CD4-positive, CD25-positive, alpha-beta regulatory T cell (primary cell): Measurements from ENCODE around the gene SMIM10L2A. TPM values are rescaled to one million over a fixed set of nuclear protein-coding genes. Genes with fewer than 3 reads are reported as not detected.

Source experiments
- ATAC-seq, 2 donors: fragments of 150-1000 bp; cut with Tn5 transposase; one replicate each; pipeline ENCODE4 v1.10.0; 2021; ENCODE audit warnings: low read depth in 2 of 2, moderate number of reproducible peaks in 2 of 2, moderate library complexity in 1 of 2
- DNase-seq, 3 donors: peaks; one replicate each; pipeline versions ENCODE4 v3.0.0 to v3.0.0-alpha.2; 2012 to 2022; ENCODE audit warnings: mixed read lengths in 1 of 3
- H3K27ac ChIP-seq: one replicate; pipeline ENCODE4 v1.7.0; 2013; ENCODE audit warnings: mild to moderate bottlenecking, low read length; ENCODE audit not compliant: insufficient read depth, poor library complexity, severe bottlenecking
- H3K27me3 ChIP-seq: one replicate; pipeline ENCODE4 v1.7.0; 2013; ENCODE audit warnings: low read length; ENCODE audit not compliant: control insufficient read depth, insufficient read depth
- H3K36me3 ChIP-seq: one replicate; pipeline ENCODE4 v1.7.0; 2013; ENCODE audit warnings: mild to moderate bottlenecking, low read length, moderate library complexity; ENCODE audit not compliant: control insufficient read depth, insufficient read depth
- H3K4me1 ChIP-seq: 2 replicates; pipeline ENCODE4 v1.7.0; 2013; ENCODE audit warnings: mild to moderate bottlenecking, low read length; ENCODE audit not compliant: insufficient read depth, control insufficient read depth, poor library complexity, severe bottlenecking
- H3K4me3 ChIP-seq: one replicate; pipeline ENCODE4 v1.7.0; 2013; ENCODE audit warnings: low read depth, mild to moderate bottlenecking, low read length, moderate library complexity
- H3K9me3 ChIP-seq, 2 experiments: 1 replicate in 1 of 2; 2 replicates in 1 of 2; pipeline ENCODE4 v1.7.0; 2013; ENCODE audit warnings: low read length in 2 of 2, mild to moderate bottlenecking in 1 of 2, moderate library complexity in 1 of 2; ENCODE audit not compliant: control insufficient read depth in 2 of 2
- H3K27ac Mint-ChIP-seq, 3 donors: one replicate each; pipeline ENCODE4 v1.8.0; 2020 to 2022; ENCODE audit warnings: mild to moderate bottlenecking in 3 of 3, mixed read lengths in 3 of 3, moderate library complexity in 2 of 3
- H3K27me3 Mint-ChIP-seq: one replicate; pipeline ENCODE4 v1.8.0; 2022; ENCODE audit warnings: mild to moderate bottlenecking, mixed read lengths
- H3K36me3 Mint-ChIP-seq: one replicate; pipeline ENCODE4 v1.8.0; 2020; ENCODE audit warnings: mixed read lengths
- H3K4me1 Mint-ChIP-seq, 4 donors: one replicate each; pipeline ENCODE4 v1.8.0; 2020 to 2022; ENCODE audit warnings: mixed read lengths in 4 of 4, mild to moderate bottlenecking in 1 of 4
- H3K4me3 Mint-ChIP-seq, 4 donors: one replicate each; pipeline ENCODE4 v1.8.0; 2020 to 2022; ENCODE audit warnings: mild to moderate bottlenecking in 4 of 4, mixed read lengths in 4 of 4, moderate library complexity in 3 of 4
- H3K9me3 Mint-ChIP-seq, 7 donors: one replicate each; pipeline ENCODE4 v1.8.0; 2020 to 2022; ENCODE audit warnings: mixed read lengths in 7 of 7, mild to moderate bottlenecking in 3 of 7, moderate library complexity in 2 of 7
- polyA plus RNA-seq, 4 donors: library from polyadenylated mRNA; unstranded; fragments of 300-500 nt; fragmentation: Illumina TruSeq; gene quantifications; one replicate each; pipeline ENCODE4 v1.2.3, GENCODE V29; 2021
- total RNA-seq: library from RNA; stranded (reverse); gene quantifications from one replicate; pipeline ENCODE4 v1.2.3, GENCODE V29; 2022

SMIM10L2A gene
- total and polyA plus RNA-seq, 5 donors from 2014 or later = 0.05 to 0.42 (median 0.37) TPM

- Mint-ChIP-seq H3K36me3 (no peaks in the 10 kb centered on the region), H3K27ac (no peak overlapping the region), H3K4me1 (peaks cover 0 to 8% (median 0%) of the 10 kb centered on the region in 4 donors), H3K4me3 (no peak overlapping the region), H3K27me3 (no peaks in the 10 kb centered on the region), H3K9me3 (peaks cover 0 to 2% (median 0%) of the 10 kb centered on the region in 7 donors)
- Histone ChIP-seq H3K36me3 (no peaks in the 10 kb centered on the region), H3K9me3 (no peaks in the 10 kb centered on the region), H3K27ac (no peak overlapping the region), H3K27me3 (no peaks in the 10 kb centered on the region), H3K4me3 (no peak overlapping the region), H3K4me1 (peaks cover 10% of the 10 kb centered on the region)
- ATAC-seq (no peak), DNase-seq (no peak)
Measured at GRCh38 chrX:135389717-135390116, 32.0 kb upstream of the SMIM10L2A start.

GRCh38 chrX:135391734-135392133 lies 30.0 kb upstream of the SMIM10L2A start:
- no peaks in the 10 kb centered on the region for H3K4me1 ChIP-seq
- H3K27me3 ChIP-seq = no peaks in the 10 kb centered on the region
- H3K4me3 ChIP-seq = no peak overlapping the region
- no peaks in the 10 kb centered on the region for H3K4me1 Mint-ChIP-seq
- H3K36me3 ChIP-seq = no peaks in the 10 kb centered on the region
- H3K27ac ChIP-seq = no peak overlapping the region
- H3K9me3 ChIP-seq = no peaks in the 10 kb centered on the region
- no peak for ATAC-seq
- H3K27me3 Mint-ChIP-seq = no peaks in the 10 kb centered on the region
- no peaks in the 10 kb centered on the region for H3K36me3 Mint-ChIP-seq
- peaks cover 0 to 2% (median 0%) of the 10 kb centered on the region in 7 donors for H3K9me3 Mint-ChIP-seq
- H3K27ac Mint-ChIP-seq = no peak overlapping the region
- DNase-seq = no peak
- H3K4me3 Mint-ChIP-seq = no peak overlapping the region

- H3K4me3 Mint-ChIP-seq = no peak overlapping the region
- no peaks in the 10 kb centered on the region for H3K4me1 Mint-ChIP-seq
- H3K4me1 ChIP-seq = no peaks in the 10 kb centered on the region
- no peak overlapping the region for H3K4me3 ChIP-seq
- H3K36me3 Mint-ChIP-seq = no peaks in the 10 kb centered on the region
- ATAC-seq (no peak), DNase-seq (no peak)
- H3K36me3 ChIP-seq = no peaks in the 10 kb centered on the region
- H3K27ac ChIP-seq = no peak overlapping the region
- peaks cover 0 to 2% (median 0%) of the 10 kb centered on the region in 7 donors for H3K9me3 Mint-ChIP-seq
- no peak overlapping the region for H3K27ac Mint-ChIP-seq
- no peaks in the 10 kb centered on the region for H3K27me3 Mint-ChIP-seq
- no peaks in the 10 kb centered on the region for H3K9me3 ChIP-seq
- no peaks in the 10 kb centered on the region for H3K27me3 ChIP-seq
Measured at GRCh38 chrX:135393051-135393450, 28.7 kb upstream of the SMIM10L2A start.

GRCh38 chrX:135395064-135395463 lies 26.7 kb upstream of the SMIM10L2A start:
- Histone ChIP-seq H3K4me1 (no peaks in the 10 kb centered on the region), H3K4me3 (no peak overlapping the region), H3K27ac (no peak overlapping the region), H3K36me3 (no peaks in the 10 kb centered on the region), H3K27me3 (no peaks in the 10 kb centered on the region), H3K9me3 (no peaks in the 10 kb centered on the region)
- H3K36me3 Mint-ChIP-seq = no peaks in the 10 kb centered on the region
- no peaks in the 10 kb centered on the region for H3K9me3 Mint-ChIP-seq
- H3K4me3 Mint-ChIP-seq = no peak overlapping the region
- ATAC-seq (no peak), DNase-seq (no peak)
- no peaks in the 10 kb centered on the region for H3K27me3 Mint-ChIP-seq
- H3K4me1 Mint-ChIP-seq = no peaks in the 10 kb centered on the region
- no peak overlapping the region for H3K27ac Mint-ChIP-seq

GRCh38 chrX:135396109-135396508 lies 25.6 kb upstream of the SMIM10L2A start:
- Histone ChIP-seq H3K27me3 (no peaks in the 10 kb centered on the region), H3K36me3 (no peaks in the 10 kb centered on the region), H3K27ac (no peak overlapping the region), H3K9me3 (no peaks in the 10 kb centered on the region), H3K4me1 (no peaks in the 10 kb centered on the region), H3K4me3 (no peak overlapping the region)
- Mint-ChIP-seq H3K27me3 (no peaks in the 10 kb centered on the region), H3K36me3 (no peaks in the 10 kb centered on the region), H3K4me3 (no peak overlapping the region), H3K27ac (no peak overlapping the region), H3K4me1 (no peaks in the 10 kb centered on the region), H3K9me3 (no peaks in the 10 kb centered on the region)
- DNase-seq (no peak), ATAC-seq (no peak)

GRCh38 chrX:135396566-135396965 lies 25.2 kb upstream of the SMIM10L2A start:
- H3K4me1 Mint-ChIP-seq = no peaks in the 10 kb centered on the region
- H3K27ac Mint-ChIP-seq = no peak overlapping the region
- H3K4me3 ChIP-seq = no peak overlapping the region
- H3K4me1 ChIP-seq = no peaks in the 10 kb centered on the region
- H3K9me3 Mint-ChIP-seq = no peaks in the 10 kb centered on the region
- DNase-seq = no peak
- no peak for ATAC-seq
- no peak overlapping the region for H3K4me3 Mint-ChIP-seq
- no peaks in the 10 kb centered on the region for H3K36me3 ChIP-seq
- no peak overlapping the region for H3K27ac ChIP-seq
- H3K9me3 ChIP-seq = no peaks in the 10 kb centered on the region
- no peaks in the 10 kb centered on the region for H3K36me3 Mint-ChIP-seq
- no peaks in the 10 kb centered on the region for H3K27me3 ChIP-seq
- no peaks in the 10 kb centered on the region for H3K27me3 Mint-ChIP-seq

- Histone ChIP-seq H3K4me3 (no peak overlapping the region), H3K9me3 (no peaks in the 10 kb centered on the region), H3K27me3 (no peaks in the 10 kb centered on the region), H3K36me3 (no peaks in the 10 kb centered on the region), H3K4me1 (no peaks in the 10 kb centered on the region), H3K27ac (no peak overlapping the region)
- Mint-ChIP-seq H3K9me3 (no peaks in the 10 kb centered on the region), H3K4me1 (peaks cover 0 to 6% (median 3%) of the 10 kb centered on the region in 4 donors), H3K36me3 (no peaks in the 10 kb centered on the region), H3K27me3 (no peaks in the 10 kb centered on the region), H3K4me3 (no peak overlapping the region), H3K27ac (no peak overlapping the region)
- ATAC-seq (no peak), DNase-seq (no peak)
Measured at GRCh38 chrX:135397652-135398051, 24.1 kb upstream of the SMIM10L2A start.

GRCh38 chrX:135403374-135403773 lies 18.4 kb upstream of the SMIM10L2A start:
- Histone ChIP-seq H3K4me3 (no peak overlapping the region), H3K27me3 (no peaks in the 10 kb centered on the region), H3K36me3 (no peaks in the 10 kb centered on the region), H3K9me3 (no peaks in the 10 kb centered on the region), H3K4me1 (no peaks in the 10 kb centered on the region), H3K27ac (no peak overlapping the region)
- ATAC-seq (no peak), DNase-seq (no peak)
- H3K4me1 Mint-ChIP-seq = peaks cover 0 to 18% (median 10%) of the 10 kb centered on the region in 4 donors
- H3K27ac Mint-ChIP-seq = peak overlapping the region in 2 of 3 donors; percentile 33 to 38
- H3K9me3 Mint-ChIP-seq = no peaks in the 10 kb centered on the region
- no peaks in the 10 kb centered on the region for H3K36me3 Mint-ChIP-seq
- H3K4me3 Mint-ChIP-seq = peak overlapping the region in 1 of 4 donors; percentile 56
- no peaks in the 10 kb centered on the region for H3K27me3 Mint-ChIP-seq
